Activated CD4-positive, CD25-positive, alpha-beta regulatory T cell (primary cell): Measurements from ENCODE around the gene LRRC7.

Experiments used
- DNase-seq, 4 experiments: peaks; one replicate each; lab custom pipeline; 2025; lab: John Stamatoyannopoulos, UW

LRRC7 gene

DNA sequence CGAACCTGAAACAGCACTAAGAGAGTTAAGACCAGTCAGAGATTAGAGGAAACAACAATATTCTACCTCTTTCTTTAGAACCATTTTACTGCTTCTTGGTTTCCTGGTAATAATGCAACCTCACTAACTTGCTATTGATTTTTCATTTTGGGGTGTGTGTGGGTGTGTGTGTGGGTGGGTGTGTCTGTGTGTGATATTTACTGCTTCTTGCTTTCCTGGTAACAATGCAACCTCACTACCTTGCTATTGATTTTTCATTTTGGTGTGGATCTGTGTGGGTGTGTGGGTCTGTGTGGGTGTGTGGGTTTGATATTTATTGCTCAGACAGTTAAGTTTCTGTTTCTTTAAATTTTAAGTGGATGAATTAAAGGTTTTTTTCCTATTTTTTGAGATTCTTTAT is 208.8 kb downstream of the LRRC7 start:
- DNase-seq = no peak

DNA sequence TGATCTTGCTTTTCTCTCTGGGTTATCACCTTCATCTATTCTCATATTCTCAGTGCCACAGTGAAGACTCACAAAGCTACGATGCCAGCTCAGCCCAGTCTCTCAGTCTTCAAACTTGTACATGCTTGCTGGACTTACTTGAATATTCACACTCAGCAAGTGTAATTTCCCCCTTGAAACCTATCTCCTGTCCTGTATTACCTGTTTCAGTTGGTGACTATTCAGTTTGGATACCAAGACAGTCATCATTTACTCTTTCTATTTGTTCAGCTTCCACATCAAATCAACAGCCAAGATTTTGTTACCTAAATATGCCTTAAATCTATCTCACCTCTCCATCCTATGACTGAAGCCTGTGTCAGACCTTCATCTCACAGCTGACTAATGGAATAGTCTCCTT is 209.7 kb downstream of the LRRC7 start:
- DNase-seq = no peak

DNA sequence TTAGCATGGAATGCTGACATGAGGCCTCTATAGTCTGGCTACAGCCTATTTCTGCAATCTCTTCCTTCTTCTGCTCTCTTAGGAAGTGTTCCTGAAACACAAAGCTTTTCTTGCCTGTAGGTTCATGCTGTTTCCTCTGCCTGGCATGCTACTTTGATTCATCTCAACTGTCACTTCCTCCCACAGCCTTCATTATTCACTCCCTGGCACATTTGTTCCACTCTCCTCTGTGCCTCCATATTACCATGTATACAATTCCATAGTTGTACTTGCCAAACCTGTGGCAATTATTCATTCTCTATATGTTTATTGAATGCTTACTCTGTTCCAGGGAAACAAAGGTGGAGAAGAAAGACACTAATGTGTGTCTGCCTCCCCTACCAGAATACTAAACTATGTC is 210.2 kb downstream of the LRRC7 start:
- no peak for DNase-seq

GRCh38 chr1:69787151-69787550 is 219.4 kb downstream of the LRRC7 start:
- no peak for DNase-seq

GRCh38 chr1:69791311-69791710 is 223.6 kb downstream of the LRRC7 start:
- no peak for DNase-seq

- DNase-seq = no peak
Measured at GRCh38 chr1:69794831-69795230, 227.1 kb downstream of the LRRC7 start.

- no peak for DNase-seq
Measured at GRCh38 chr1:69814926-69815325, 247.2 kb downstream of the LRRC7 start.

GRCh38 chr1:69824932-69825331 is 257.2 kb downstream of the LRRC7 start:
- no peak for DNase-seq

- DNase-seq = no peak
Measured at GRCh38 chr1:69827732-69828131, 260.0 kb downstream of the LRRC7 start.

DNA sequence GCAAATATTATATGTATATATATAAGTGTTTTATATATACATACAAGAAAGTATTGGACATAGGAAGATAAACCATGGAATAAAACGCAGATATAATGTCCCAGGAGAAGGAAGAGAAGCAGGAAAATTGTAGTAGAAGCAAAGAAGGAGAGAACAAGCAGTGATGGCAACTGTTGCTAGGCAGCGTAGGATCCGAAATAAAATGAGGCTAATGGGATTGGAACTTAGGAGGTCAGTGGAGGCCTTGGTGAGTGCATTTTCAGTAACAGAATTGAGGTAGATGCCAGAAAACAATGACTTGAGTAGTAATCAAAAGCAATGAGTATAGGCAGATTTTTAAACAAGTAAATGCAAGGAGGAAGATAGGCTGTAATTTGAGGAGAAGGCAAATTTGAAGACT is 265.8 kb downstream of the LRRC7 start:
- no peak for DNase-seq

DNA sequence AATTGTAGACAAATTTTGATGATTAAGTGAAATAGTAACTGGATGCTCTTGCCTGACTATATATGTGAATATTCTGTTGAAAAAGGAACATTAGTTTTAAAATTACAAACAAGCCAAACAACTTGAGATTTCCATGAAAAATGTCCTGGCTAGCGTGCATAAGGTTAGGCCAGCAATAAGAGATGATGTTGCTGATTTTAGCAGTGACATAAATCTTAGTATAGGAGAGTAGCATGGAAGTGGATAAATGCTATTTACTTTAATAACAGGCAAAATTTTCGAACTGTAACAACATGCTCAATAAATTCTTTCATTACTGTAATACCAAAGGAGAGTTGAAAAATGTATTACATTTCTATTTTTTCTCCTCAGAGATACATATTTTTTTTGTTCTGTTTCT is 266.6 kb downstream of the LRRC7 start:
- DNase-seq = no peak

DNA sequence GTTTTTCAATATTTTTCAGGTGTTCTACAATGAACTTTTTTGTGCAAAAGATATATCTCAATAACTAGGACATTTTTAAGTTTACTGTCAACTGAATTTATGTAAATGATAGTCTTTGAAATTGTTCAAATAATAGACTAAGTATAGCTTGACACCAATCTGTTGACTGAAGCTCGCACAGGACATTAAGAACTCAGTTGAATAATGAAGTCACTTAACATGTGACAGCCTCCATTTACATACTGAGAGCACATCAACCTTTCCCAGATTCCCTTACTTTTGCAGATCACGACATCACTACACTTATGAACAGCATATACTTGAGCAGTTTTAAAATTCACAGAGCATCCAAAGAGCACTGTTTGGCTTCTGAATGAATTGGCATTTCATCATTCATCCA is 268.2 kb downstream of the LRRC7 start:
- DNase-seq = no peak

- no peak for DNase-seq
Measured at GRCh38 chr1:69836971-69837636, 269.4 kb downstream of the LRRC7 start.

DNA sequence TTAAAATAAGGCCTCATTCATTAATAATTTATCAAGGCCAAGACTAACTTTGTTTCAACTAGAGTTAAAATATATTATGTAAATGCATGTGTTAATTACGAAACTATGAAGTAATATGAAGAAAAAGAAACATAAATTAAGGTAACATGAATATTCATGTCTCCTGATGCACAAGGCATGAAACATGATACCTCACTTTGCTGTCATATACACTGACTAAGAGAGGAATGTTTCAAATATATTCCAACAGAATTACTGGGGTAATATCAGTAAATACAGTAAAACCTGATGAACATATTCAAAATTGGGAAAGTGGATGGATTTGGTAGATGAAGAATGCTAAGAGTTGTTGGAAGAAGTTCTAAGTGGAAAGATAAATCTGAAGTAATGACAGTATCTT is 274.6 kb downstream of the LRRC7 start:
- no peak for DNase-seq

GRCh38 chr1:69845655-69846054 is 277.9 kb downstream of the LRRC7 start:
- DNase-seq = no peak

GRCh38 chr1:69846267-69846666 is 278.5 kb downstream of the LRRC7 start:
- no peak for DNase-seq

DNA sequence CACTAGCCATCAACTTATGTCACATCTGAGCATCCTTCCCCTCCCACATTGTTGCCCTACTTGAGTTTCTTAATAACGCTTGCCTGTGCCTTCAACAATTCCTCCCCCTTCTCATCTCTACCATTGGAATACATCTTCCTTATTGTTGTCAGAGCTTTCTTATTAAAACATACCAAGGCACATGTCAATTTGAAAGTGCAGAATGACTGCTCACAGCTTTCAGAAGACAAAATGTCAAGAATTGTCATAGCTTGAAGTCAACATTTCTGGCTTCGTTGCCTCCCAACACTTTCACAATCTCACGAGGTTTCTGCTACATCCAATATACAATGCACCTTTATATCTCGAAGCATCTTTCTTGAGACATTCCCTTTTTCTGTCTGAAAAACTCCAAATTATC is 279.9 kb downstream of the LRRC7 start:
- no peak for DNase-seq

DNA sequence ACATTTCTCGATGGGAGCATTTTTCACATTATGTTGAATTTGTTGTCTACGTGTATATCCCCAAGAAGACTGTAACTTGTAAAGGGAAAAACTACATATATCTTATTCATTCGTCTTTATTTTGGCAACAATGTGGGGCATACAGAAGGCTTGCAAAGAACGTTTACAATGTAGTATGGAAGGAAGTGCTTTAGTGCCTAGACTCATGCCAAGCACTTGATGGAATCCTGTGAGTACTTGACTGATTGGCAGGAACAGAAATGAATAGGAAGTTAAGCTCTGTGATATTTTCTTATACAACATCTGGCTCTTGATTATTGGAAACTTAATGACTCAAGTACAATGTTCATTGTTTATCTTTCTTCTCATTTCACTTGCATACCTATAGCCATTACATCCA is 284.4 kb downstream of the LRRC7 start:
- no peak for DNase-seq

- DNase-seq = no peak
Measured at GRCh38 chr1:69852706-69853105, 285.0 kb downstream of the LRRC7 start.

DNA sequence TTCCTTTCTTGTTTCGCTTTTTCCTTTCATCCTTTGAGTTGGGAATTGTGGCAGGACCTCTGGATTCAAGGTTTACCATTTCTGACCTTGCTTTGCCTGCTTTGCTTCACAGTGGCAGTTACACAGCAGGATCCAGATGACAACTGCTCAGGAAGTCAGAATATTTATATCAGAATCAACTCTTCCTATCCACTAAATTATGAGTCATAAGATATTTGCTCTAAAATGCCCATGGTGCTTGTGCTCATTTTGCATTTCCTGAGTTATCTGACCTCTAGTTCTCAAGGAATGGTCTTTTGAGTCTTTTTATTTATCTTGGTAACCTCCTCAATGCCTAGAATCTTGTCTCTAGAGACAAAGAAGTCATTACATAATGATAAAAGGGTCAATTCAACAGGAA is 290.8 kb downstream of the LRRC7 start:
- no peak for DNase-seq

GRCh38 chr1:69861641-69862040 is 293.9 kb downstream of the LRRC7 start:
- DNase-seq = no peak

- DNase-seq = no peak
Measured at GRCh38 chr1:69862906-69863305, 295.2 kb downstream of the LRRC7 start.

DNA sequence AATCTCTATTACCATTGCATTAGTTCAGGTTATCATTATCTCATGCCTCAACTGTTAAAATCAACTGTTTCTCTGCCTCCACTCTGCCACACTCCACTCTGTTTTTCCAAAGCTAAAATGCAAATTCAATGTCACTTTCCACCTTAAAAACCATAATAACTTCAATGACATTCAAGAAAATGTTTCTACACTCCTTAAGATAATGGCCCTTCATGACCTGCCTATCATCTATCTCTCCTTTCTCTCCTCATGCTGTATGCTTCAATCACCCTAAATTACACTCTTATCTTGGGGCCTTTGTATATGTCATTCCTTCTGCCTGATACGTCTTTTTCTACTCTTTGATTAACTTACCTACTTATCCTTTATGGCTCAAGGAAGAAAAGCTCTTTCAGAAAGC is 296.0 kb downstream of the LRRC7 start:
- no peak for DNase-seq

- DNase-seq = no peak
Measured at GRCh38 chr1:69871412-69871811, 303.7 kb downstream of the LRRC7 start.

DNA sequence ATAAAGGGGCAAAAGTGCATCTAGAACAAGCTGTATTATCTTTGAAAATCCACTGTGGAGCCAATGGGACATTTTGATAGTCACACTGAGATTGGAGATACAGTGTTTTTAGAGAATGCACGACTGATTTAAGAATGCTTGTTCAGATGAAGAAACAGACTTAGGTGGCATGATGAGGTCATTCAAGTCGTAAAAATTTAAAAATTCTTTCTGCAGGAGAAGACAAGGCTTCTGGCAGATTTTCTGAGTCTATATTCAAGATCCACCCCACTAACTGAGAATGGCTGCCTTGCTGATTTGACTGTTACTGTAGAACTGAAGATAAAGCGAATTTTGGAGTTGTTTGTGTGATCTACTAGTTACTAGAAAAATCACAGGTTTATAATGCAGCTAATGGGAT is 310.6 kb downstream of the LRRC7 start:
- DNase-seq = no peak
